Activated CD4-positive, alpha-beta T cell treated with anti-CD3 and anti-CD28 coated beads, Interleukin-2, Interleukin-4, amounts not matched to agents 100 ng/mL and 50 ng/mL, durations not matched to agents 16 hours and 8 hours (primary cell): Measurements from ENCODE around the gene SMC3.
A peak's percentile ranks its signal among the peaks of the same experiment; 100 is the strongest.
"Not testable (repeated sequence)": the region's sequence is repeated elsewhere in the genome, so short reads cannot be mapped to it uniquely, and the experiment has no call there.

Source experiments
- DNase-seq: peaks from one replicate; pipeline ENCODE4 v3.0.0-alpha.2; 2020; ENCODE audit warnings: low spot score

SMC3 gene

GRCh38 chr10:110567201-110568054 is at the start of gene SMC3:
Gene SMC3, plus strand, starts transcription at chr10:110567695. Its CDS starts 122 bp downstream, at chr10:110567817.
- DNase-seq, result peak; percentile 93

- peak; percentile 49 for DNase-seq
Measured at GRCh38 chr10:110522365-110522988, 45.0 kb upstream of the SMC3 start.

GRCh38 chr10:110523736-110524135 is 43.8 kb upstream of the SMC3 start:
- DNase-seq, result no peak

- DNase-seq, result no peak
Measured at GRCh38 chr10:110524179-110524858, 43.2 kb upstream of the SMC3 start.

- no peak for DNase-seq
Measured at GRCh38 chr10:110524859-110525232, 42.6 kb upstream of the SMC3 start.

GRCh38 chr10:110525349-110526260 is 41.9 kb upstream of the SMC3 start:
- DNase-seq, result no peak

- DNase-seq, result no peak
Measured at GRCh38 chr10:110527731-110528171, 39.7 kb upstream of the SMC3 start.

- no peak for DNase-seq
Measured at GRCh38 chr10:110528224-110528996, 39.1 kb upstream of the SMC3 start.

- DNase-seq, result peak; percentile 67
Measured at GRCh38 chr10:110528997-110529524, 38.4 kb upstream of the SMC3 start.

- no peak for DNase-seq
Measured at GRCh38 chr10:110529596-110530011, 37.9 kb upstream of the SMC3 start.

GRCh38 chr10:110530131-110530831 is 37.2 kb upstream of the SMC3 start:
- DNase-seq, result peak; percentile 22

GRCh38 chr10:110531687-110532086 is 35.8 kb upstream of the SMC3 start:
- DNase-seq, result no peak

GRCh38 chr10:110532628-110533027 is 34.9 kb upstream of the SMC3 start:
- not testable (repeated sequence) for DNase-seq

- no peak for DNase-seq
Measured at GRCh38 chr10:110533149-110533548, 34.3 kb upstream of the SMC3 start.

GRCh38 chr10:110534571-110534970 is 32.9 kb upstream of the SMC3 start:
- DNase-seq, result no peak

- peak; percentile 73 for DNase-seq
Measured at GRCh38 chr10:110535958-110536891, 31.3 kb upstream of the SMC3 start.

GRCh38 chr10:110539091-110539490 is 28.4 kb upstream of the SMC3 start:
- DNase-seq, result no peak

- no peak for DNase-seq
Measured at GRCh38 chr10:110540031-110540430, 27.5 kb upstream of the SMC3 start.
